ENCODE data around the gene IL22RA2. TPM values are rescaled to one million over a fixed set of nuclear protein-coding genes. Genes with fewer than 3 reads are reported as not detected.
"Not testable (repeated sequence)": the region's sequence is repeated elsewhere in the genome, so short reads cannot be mapped to it uniquely, and the experiment has no call there.

IL22RA2 gene
- total RNA-seq: under 0.01 TPM

- Histone ChIP-seq H3K4me1 (ENCODE audit: insufficient read depth, low read length) (peaks cover 14% of the 10 kb centered on the region), H3K4me3 (ENCODE audit: low read length) (no peak within 1 kb of the TSS), H3K9me3 (ENCODE audit: low read depth, low read length) (no peaks in the 10 kb centered on the region), H3K27me3 (ENCODE audit: insufficient read depth, low read length) (no peaks in the 10 kb centered on the region)
Measured at GRCh38 chr6:137173501-137173900, at the start of gene IL22RA2. TSS of gene IL22RA2 (minus strand) at chr6:137173644. CDS start at chr6:137161749, 11,895 bp downstream.

DNA sequence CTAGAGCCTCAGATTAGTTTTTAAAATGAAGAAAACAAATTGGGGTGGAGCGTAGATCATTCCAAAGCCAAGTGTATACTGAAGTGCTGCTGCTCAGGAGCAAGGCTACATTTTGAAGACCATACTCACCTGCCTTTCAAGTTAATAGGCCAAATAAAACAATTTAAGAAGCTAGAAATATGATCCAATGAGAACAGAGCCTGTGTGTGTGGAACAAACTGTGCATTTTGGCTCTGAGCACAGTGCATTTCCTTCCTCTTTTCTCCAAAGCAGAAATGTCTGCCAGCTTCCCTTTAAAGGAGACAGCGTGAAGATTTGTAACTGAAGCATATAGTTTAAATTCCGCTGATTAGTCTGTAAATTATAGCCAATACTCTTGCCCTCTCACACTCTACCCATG is 48.9 kb upstream of the IL22RA2 start:
- no peak overlapping the region for H3K4me3 ChIP-seq (ENCODE audit: low read length)

DNA sequence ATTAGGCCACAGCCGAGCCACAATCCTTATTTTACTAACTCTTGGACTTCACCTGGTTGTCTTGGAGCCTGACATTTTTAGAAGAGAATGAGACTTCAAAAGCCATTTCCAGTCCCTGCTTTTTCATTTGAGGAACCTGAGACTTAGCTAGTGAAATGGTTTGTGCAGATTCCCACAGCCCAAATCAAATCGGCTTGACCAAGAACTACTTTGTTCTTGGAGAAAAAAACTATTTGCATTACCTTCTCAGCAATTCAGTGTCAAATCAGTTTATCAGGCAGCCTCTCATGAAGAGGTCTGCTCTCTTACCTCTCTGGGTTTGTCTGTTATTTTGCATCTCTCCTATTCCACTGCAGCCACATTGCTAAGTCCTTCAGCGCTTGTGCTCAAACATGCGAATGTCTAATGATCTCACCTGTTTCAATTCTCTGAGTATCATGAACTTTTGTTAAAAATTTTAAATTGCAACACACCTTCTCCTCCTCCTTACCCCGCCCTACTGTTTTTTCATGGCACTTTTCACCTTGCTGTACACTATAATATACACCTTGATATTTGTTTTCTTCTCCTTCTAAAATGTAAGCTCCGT is 46.3 kb upstream of the IL22RA2 start:
- Histone ChIP-seq H3K4me3 (ENCODE audit: low read length) (peak overlapping the region; percentile 93), H3K9me3 (ENCODE audit: low read depth, low read length) (no peaks in the 10 kb centered on the region), H3K27me3 (ENCODE audit: insufficient read depth, low read length) (no peaks in the 10 kb centered on the region), H3K4me1 (ENCODE audit: insufficient read depth, low read length) (peaks cover 82% of the 10 kb centered on the region)

More for the DNA sequence above, 48.9 kb upstream of the IL22RA2 start:
- H3K9me3 ChIP-seq (ENCODE audit: low read depth, low read length): no peaks in the 10 kb centered on the region
- no peaks in the 10 kb centered on the region for H3K27me3 ChIP-seq (ENCODE audit: insufficient read depth, low read length)
- H3K4me1 ChIP-seq (ENCODE audit: insufficient read depth, low read length): peaks cover 86% of the 10 kb centered on the region

DNA sequence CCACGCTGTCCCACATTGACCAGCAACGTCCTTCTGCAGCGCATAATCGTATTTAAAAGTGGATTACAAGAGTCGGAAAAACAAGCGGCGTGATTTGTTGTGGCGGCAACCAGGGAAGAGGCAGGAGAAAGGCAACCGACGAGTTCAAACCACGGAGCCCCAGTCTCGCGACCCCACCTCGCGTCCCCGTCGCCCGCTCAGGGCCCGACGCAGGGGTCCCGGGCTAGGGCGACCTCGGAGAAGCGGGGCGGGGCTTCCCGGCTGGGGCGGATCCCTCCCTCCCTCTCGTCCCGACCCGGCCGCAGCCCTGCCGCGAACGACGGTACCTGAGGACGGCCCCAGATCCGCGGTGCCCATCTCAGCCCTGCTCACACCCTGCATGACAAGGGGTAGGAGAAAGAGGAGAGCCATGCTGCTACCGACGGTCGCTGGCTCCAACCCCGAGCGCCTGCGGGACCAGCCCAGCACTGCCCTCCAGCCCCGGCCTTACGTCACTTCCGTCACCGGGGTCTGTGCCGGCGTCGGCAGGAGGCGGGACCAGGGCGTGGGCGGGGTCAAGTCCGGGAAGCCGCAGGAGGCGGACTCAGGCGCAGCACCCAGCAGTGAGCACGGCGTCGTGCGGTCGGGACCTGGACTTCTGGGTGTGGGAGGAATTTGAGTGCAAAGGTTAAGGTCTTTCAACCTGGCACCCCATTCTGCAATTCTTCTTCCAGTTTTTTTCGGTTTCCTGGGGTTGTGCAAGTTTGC is 45.6 kb upstream of the IL22RA2 start, which contains the start of gene IFNGR1:
TSS of gene IFNGR1 (minus strand) at position 469 of the 747 bp plus-strand sequence. CDS start at position 411, 58 bp downstream.
- no peaks in the 10 kb centered on the region for H3K27me3 ChIP-seq (ENCODE audit: insufficient read depth, low read length)
- peak within 1 kb of the TSS; percentile 93 for H3K4me3 ChIP-seq (ENCODE audit: low read length)
- H3K4me1 ChIP-seq (ENCODE audit: insufficient read depth, low read length): peaks cover 82% of the 10 kb centered on the region
- H3K9me3 ChIP-seq (ENCODE audit: low read depth, low read length): no peaks in the 10 kb centered on the region

DNA sequence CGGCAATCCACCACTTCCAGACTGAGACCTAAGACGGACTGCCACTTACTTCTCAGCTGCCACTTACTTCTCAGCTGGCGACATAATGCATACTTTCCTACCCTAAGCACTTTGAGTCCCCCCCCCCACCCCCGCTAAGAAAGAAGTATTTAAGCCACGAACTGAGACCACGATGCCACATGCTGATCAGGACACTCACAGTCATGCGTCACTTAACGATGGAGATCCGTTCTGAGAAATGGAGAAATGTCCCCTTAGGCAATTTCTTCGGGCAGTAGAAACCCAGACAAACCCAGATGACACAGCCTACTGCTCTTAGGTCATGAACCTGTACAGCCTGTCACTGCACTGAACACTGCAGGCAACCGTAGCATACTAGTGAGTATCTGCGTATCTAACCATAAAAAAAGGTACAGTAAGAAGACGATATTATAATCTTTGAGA is 45.1 kb upstream of the IL22RA2 start:
- H3K27me3 ChIP-seq (ENCODE audit: insufficient read depth, low read length): no peaks in the 10 kb centered on the region
- peaks cover 82% of the 10 kb centered on the region for H3K4me1 ChIP-seq (ENCODE audit: insufficient read depth, low read length)
- peak overlapping the region; percentile 93 for H3K4me3 ChIP-seq (ENCODE audit: low read length)
- no peaks in the 10 kb centered on the region for H3K9me3 ChIP-seq (ENCODE audit: low read depth, low read length)

DNA sequence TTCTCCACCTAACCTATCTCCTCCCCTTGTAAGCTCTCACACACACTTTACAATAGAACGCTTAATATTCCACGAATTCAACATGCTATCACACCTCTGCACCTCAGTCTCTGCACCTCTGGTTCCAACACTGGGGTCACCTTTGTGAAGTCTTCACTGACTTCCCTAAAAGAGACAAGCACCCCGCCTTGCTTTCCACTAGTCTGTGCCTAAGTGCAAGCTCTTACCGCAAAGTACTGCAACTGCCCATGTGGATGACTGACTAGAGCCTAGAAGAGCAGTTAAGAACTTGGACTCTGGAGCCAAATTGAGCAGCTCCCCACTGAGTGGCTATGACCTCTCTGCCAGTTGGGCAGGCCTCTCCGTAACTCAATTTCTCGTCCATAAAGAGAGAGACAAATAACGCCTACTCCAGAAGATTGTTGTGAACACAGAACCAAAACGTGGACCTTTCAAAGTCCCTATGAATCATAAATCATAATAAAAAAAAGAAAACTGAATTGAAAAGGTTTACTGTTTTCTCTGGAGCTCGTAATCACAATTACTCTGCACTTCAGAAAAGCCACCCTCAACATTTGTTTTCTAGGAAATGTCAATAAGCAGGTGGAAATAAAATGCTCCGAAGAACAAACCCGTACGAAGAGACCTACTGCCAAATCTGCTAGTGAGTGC is 44.5 kb upstream of the IL22RA2 start:
- Histone ChIP-seq H3K4me1 (ENCODE audit: insufficient read depth, low read length) (peaks cover 80% of the 10 kb centered on the region), H3K27me3 (ENCODE audit: insufficient read depth, low read length) (no peaks in the 10 kb centered on the region), H3K9me3 (ENCODE audit: low read depth, low read length) (no peaks in the 10 kb centered on the region)

DNA sequence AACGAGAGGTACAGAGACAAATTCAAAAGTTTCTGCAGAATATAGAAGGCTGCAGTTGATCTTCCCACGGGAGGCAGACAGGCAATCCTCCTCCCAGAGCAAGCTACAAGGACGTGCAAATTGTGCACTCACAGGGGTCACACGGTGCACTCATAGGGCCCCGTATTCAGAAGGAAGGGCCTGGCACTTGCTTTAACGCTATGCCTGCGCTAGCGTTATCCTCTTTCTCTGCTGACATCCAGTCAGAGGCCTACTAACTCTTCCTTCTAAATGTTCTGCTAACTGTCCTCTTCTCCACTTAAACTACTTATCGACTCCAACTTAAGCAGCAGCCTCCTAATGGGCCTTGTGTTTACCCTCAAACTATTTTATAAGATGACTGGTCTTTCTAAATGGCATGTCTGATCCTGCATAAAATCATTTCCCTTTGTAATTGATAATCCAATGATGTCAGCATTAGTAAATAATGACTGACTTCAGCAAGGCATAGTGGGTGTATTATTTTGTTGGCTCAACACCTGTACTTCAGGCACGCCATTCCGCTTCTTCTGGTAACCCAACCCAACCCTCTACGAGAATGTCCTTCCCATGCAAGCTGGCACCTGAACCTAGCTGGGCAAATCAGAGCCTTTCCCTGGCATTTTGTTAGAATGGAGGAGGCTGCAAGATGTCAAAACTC is 43.6 kb upstream of the IL22RA2 start:
- Histone ChIP-seq H3K27me3 (ENCODE audit: insufficient read depth, low read length) (no peaks in the 10 kb centered on the region), H3K4me3 (ENCODE audit: low read length) (peak overlapping the region; percentile 93), H3K9me3 (ENCODE audit: low read depth, low read length) (no peaks in the 10 kb centered on the region), H3K4me1 (ENCODE audit: insufficient read depth, low read length) (peaks cover 76% of the 10 kb centered on the region)

More for the DNA sequence above, 44.5 kb upstream of the IL22RA2 start:
- H3K4me3 ChIP-seq (ENCODE audit: low read length): peak overlapping the region; percentile 93

DNA sequence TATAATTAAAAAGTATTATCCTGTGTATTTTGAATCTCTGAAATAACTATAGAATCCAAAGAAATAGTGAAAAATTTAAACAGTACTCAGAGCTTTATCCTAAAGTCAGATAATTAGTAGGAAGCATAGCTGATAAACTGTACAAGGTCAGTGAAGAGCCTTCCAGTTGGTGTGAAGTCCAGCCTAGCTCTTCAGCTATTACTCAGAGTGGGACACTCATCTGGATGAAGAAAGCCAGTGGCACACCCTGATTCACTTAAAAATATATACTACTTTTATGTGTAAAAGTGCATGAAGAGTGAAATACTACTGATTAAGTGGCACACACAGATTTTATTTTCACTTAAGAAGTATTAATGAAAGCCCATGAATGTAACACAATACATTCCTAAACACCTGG is 42.7 kb upstream of the IL22RA2 start:
- Histone ChIP-seq H3K4me3 (ENCODE audit: low read length) (no peak overlapping the region), H3K4me1 (ENCODE audit: insufficient read depth, low read length) (peaks cover 76% of the 10 kb centered on the region), H3K9me3 (ENCODE audit: low read depth, low read length) (no peaks in the 10 kb centered on the region), H3K27me3 (ENCODE audit: insufficient read depth, low read length) (no peaks in the 10 kb centered on the region)

- not testable (repeated sequence) for H3K27me3 ChIP-seq (ENCODE audit: insufficient read depth, low read length); H3K4me3 ChIP-seq (ENCODE audit: low read length); H3K9me3 ChIP-seq (ENCODE audit: low read depth, low read length)
- peaks cover 75% of the 10 kb centered on the region for H3K4me1 ChIP-seq (ENCODE audit: insufficient read depth, low read length)
Measured at GRCh38 chr6:137215630-137216029, 42.2 kb upstream of the IL22RA2 start.

GRCh38 chr6:137214931-137215330 is 41.5 kb upstream of the IL22RA2 start:
- Histone ChIP-seq H3K4me3 (ENCODE audit: low read length) (no peak overlapping the region), H3K27me3 (ENCODE audit: insufficient read depth, low read length) (no peaks in the 10 kb centered on the region), H3K9me3 (ENCODE audit: low read depth, low read length) (no peaks in the 10 kb centered on the region), H3K4me1 (ENCODE audit: insufficient read depth, low read length) (peaks cover 72% of the 10 kb centered on the region)

DNA sequence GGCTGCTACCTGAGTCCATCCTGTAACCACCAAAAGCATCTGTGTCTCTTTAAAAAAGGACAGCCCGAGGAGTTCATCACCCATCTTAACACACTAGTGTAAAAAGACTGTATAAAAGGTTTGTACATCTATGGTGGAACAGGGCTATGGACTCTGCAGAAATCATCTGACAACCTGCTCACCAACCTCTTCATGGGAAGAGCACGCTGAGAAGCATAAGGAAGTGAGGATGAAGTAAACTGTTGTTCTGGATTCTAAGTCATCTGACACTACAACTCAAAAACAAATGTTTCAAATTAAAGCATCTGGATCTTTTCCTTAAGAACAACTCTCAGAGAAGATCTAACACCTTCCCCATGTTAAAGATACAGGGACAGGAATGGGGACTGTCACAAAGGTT is 40.4 kb upstream of the IL22RA2 start:
- H3K9me3 ChIP-seq (ENCODE audit: low read depth, low read length): no peaks in the 10 kb centered on the region
- peaks cover 68% of the 10 kb centered on the region for H3K4me1 ChIP-seq (ENCODE audit: insufficient read depth, low read length)
- H3K27me3 ChIP-seq (ENCODE audit: insufficient read depth, low read length): no peaks in the 10 kb centered on the region
- no peak overlapping the region for H3K4me3 ChIP-seq (ENCODE audit: low read length)

DNA sequence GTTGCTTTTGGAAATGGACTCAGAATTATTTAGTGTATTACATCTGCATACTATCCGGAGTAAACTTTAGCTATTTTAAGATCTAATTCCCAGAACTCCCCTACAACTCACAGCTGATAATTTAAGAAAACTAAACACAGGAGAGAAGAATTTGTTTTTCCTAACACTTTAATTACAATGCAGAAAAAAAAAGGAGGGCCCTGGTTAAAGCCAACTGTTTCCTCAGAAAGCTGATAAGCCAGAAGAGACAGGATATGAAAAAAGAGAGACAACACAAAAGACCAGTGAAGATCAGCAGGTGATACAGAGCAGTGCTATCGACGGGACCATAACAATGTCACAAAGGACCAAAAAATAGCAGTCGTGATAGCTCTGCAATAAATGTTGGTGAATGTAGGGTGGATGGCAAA is 39.9 kb upstream of the IL22RA2 start:
- H3K27me3 ChIP-seq (ENCODE audit: insufficient read depth, low read length): no peaks in the 10 kb centered on the region
- peaks cover 68% of the 10 kb centered on the region for H3K4me1 ChIP-seq (ENCODE audit: insufficient read depth, low read length)
- no peaks in the 10 kb centered on the region for H3K9me3 ChIP-seq (ENCODE audit: low read depth, low read length)
- no peak overlapping the region for H3K4me3 ChIP-seq (ENCODE audit: low read length)

DNA sequence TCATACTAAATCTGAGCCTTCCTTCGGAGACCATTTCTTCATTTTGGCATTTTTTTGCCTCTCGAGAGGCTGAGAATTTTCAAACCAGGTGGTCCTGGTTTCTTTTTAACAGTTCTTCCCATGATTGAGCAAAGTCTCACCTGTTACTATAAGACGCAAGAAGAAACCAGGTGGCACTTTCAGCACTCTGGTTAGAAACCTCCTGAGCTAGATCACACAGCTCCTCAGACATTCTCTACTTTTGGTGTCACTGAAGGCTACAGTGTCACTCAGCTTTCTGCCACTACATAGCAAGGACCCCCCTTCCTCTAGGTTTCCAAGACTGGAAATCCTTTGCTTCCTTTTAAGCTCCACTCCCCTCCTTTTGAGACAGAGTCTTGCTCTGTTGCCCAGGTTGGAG is 38.5 kb upstream of the IL22RA2 start:
- H3K4me3 ChIP-seq (ENCODE audit: low read length): no peak overlapping the region
- H3K27me3 ChIP-seq (ENCODE audit: insufficient read depth, low read length): no peaks in the 10 kb centered on the region
- H3K4me1 ChIP-seq (ENCODE audit: insufficient read depth, low read length): peaks cover 54% of the 10 kb centered on the region
- H3K9me3 ChIP-seq (ENCODE audit: low read depth, low read length): no peaks in the 10 kb centered on the region

GRCh38 chr6:137210903-137211302 is 37.5 kb upstream of the IL22RA2 start:
- no peaks in the 10 kb centered on the region for H3K9me3 ChIP-seq (ENCODE audit: low read depth, low read length)
- H3K27me3 ChIP-seq (ENCODE audit: insufficient read depth, low read length): no peaks in the 10 kb centered on the region
- peaks cover 48% of the 10 kb centered on the region for H3K4me1 ChIP-seq (ENCODE audit: insufficient read depth, low read length)
- no peak overlapping the region for H3K4me3 ChIP-seq (ENCODE audit: low read length)

- Histone ChIP-seq H3K4me3 (ENCODE audit: low read length) (no peak overlapping the region), H3K9me3 (ENCODE audit: low read depth, low read length) (no peaks in the 10 kb centered on the region), H3K27me3 (ENCODE audit: insufficient read depth, low read length) (no peaks in the 10 kb centered on the region), H3K4me1 (ENCODE audit: insufficient read depth, low read length) (peaks cover 32% of the 10 kb centered on the region)
Measured at GRCh38 chr6:137208279-137208678, 34.8 kb upstream of the IL22RA2 start.
